ENCODE results near the gene KCNC3. TPM values are rescaled to one million over a fixed set of nuclear protein-coding genes. Genes with fewer than 3 reads are reported as not detected.

Gene KCNC3
- total and polyA plus RNA-seq, 2 of the 13 experiments (the other 11 are each of a cell fraction or from before 2014, with no cell fraction given), result 0.29 to 1.7 TPM

GRCh38 chr19:50266896-50267295, 62.3 kb downstream of the KCNC3 start:
- intact Hi-C loops (cut with micrococcal nuclease; ENCODE audit: unreplicated experiment), result no loop called here
- FAIRE-seq, result no peak

GRCh38 chr19:50266041-50266440, 63.1 kb downstream of the KCNC3 start:
- ChIA-PET POLR2A (interaction anchor here (0.9 kb wide), 1 partner anchor 10 kb away, joined by 3 read pairs; no protein-coding TSS in a partner anchor), CTCF (ENCODE audit: low intra/inter-chr PET ratio, low total read pairs) (no interaction called here)
- Histone ChIP-seq H2AFZ (ENCODE audit: low read length) (no peak overlapping the region), H3K9me3 (ENCODE audit: low read length) (no peaks in the 10 kb centered on the region), H4K20me1 (ENCODE audit: insufficient read depth, low read length) (no peaks in the 10 kb centered on the region), H3K27ac (ENCODE audit: extremely low read length, insufficient read depth, low read length) (no peak overlapping the region), H3K4me2 (ENCODE audit: low read depth, low read length) (peak overlapping the region; percentile 13; the same call in 1 of the 2 replicates), H3K9ac (ENCODE audit: insufficient read depth, low read depth, low read length) (no peak overlapping the region), H3K36me3 (replicated peaks in 1 of 2; ENCODE audit: control insufficient read depth in 1 of 2, insufficient read depth in 2 of 2, low read length in 2 of 2) (peaks cover 0 to 2% of the 10 kb centered on the region in 2 experiments; a peak in 3 of 5 replicates), H3K4me3 (replicated peaks in 1 of 3; ENCODE audit: insufficient read depth in 1 of 3, low read depth in 2 of 3, low read length in 3 of 3) (no peak overlapping the region), H3K79me2 (ENCODE audit: insufficient read depth, low read length) (no peaks in the 10 kb centered on the region), H3K27me3 (ENCODE audit: control insufficient read depth in 1 of 2, insufficient read depth in 2 of 2, low read length in 2 of 2) (no peaks in the 10 kb centered on the region), H3K4me1 (ENCODE audit: insufficient read depth, low read length) (peaks cover 12% of the 10 kb centered on the region)
- ATAC-seq (peak; percentile 64), DNase-seq (ENCODE audit: low spot score) (peak; percentile 41), FAIRE-seq (peak; percentile 28)
- BruUV-seq (replicated peaks), result no TSS peak
- intact Hi-C loops (cut with micrococcal nuclease; ENCODE audit: unreplicated experiment) (no loop called here), in situ Hi-C loops (cut with HindIII; ENCODE audit: extremely low pct_ligation_motif_present, low pct_unique_long_range_greater_than_20kb) (no loop called here)
- 67% methylated on average over 8 of the region's 8 CpGs for WGBS (ENCODE audit: low lambda C conversion rate)
- TF ChIP-seq SAP130 (CRISPR knock-in tag; IDR thresholded peaks at IDR 0.05; ENCODE audit: low read depth) (0 out of 2 replicates have a peak, but pooled peaks have one; percentile 17), TAF1 (CRISPR knock-in tag; IDR thresholded peaks at IDR 0.05) (no peak), HNF4G (IDR thresholded peaks at IDR 0.05; ENCODE audit: borderline replicate concordance, low read depth, low read length) (0 out of 2 replicates have a peak, but pooled peaks have one; percentile 17), HNF4G (CRISPR knock-in tag; IDR thresholded peaks at IDR 0.05; ENCODE audit: borderline replicate concordance, low read depth) (no peak), HNF4A (CRISPR knock-in tag; IDR thresholded peaks at IDR 0.05) (peak; percentile 62), ARID5B (CRISPR knock-in tag; IDR thresholded peaks at IDR 0.05) (0 out of 2 replicates have a peak, but pooled peaks have one; percentile 9)

More at GRCh38 chr19:50266896-50267295, 62.3 kb downstream of the KCNC3 start:
- WGBS (ENCODE audit: low lambda C conversion rate), result 78% methylated on average over 14 of the region's 20 CpGs
- ATAC-seq, result peak; percentile 24; the same call in 2 of the 3 replicates
- no peak overlapping the region for H3K4me3 ChIP-seq (replicated peaks in 1 of 3; ENCODE audit: insufficient read depth in 1 of 3, low read depth in 2 of 3, low read length in 3 of 3)
- no peak for TF ChIP-seq ZNF816 (CRISPR knock-in tag; IDR thresholded peaks at IDR 0.05; ENCODE audit: borderline replicate concordance)
- no peak for TF ChIP-seq ELF3 (CRISPR knock-in tag; IDR thresholded peaks at IDR 0.05)
- TF ChIP-seq MAZ (IDR thresholded peaks at IDR 0.05; ENCODE audit: borderline replicate concordance, low read depth, low read length), result no peak
- no peak for TF ChIP-seq MAZ (CRISPR knock-in tag; IDR thresholded peaks at IDR 0.05; ENCODE audit: low read depth)
- no peak for TF ChIP-seq ZNF496 (CRISPR knock-in tag; IDR thresholded peaks at IDR 0.05; ENCODE audit: insufficient replicate concordance)
- TF ChIP-seq ZNF138 (CRISPR knock-in tag; IDR thresholded peaks at IDR 0.05; ENCODE audit: low read depth), result no peak
- ChIA-PET CTCF (ENCODE audit: low intra/inter-chr PET ratio, low total read pairs) (no interaction called here), POLR2A (no interaction called here)
- H4K20me1 ChIP-seq (ENCODE audit: insufficient read depth, low read length), result no peaks in the 10 kb centered on the region
- peaks cover 0 to 2% of the 10 kb centered on the region in 2 experiments; a peak in 3 of 5 replicates for H3K36me3 ChIP-seq (replicated peaks in 1 of 2; ENCODE audit: control insufficient read depth in 1 of 2, insufficient read depth in 2 of 2, low read length in 2 of 2)
- in situ Hi-C loops (cut with HindIII; ENCODE audit: extremely low pct_ligation_motif_present, low pct_unique_long_range_greater_than_20kb), result no loop called here
- no peaks in the 10 kb centered on the region for H3K79me2 ChIP-seq (ENCODE audit: insufficient read depth, low read length)
- H3K27ac ChIP-seq (ENCODE audit: extremely low read length, insufficient read depth, low read length), result no peak overlapping the region
- peak overlapping the region; percentile 23; the same call in 1 of the 2 replicates for H3K4me2 ChIP-seq (ENCODE audit: low read depth, low read length)
- no peak overlapping the region for H3K9ac ChIP-seq (ENCODE audit: insufficient read depth, low read depth, low read length)
- BruUV-seq (replicated peaks), result no TSS peak
- peaks cover 12% of the 10 kb centered on the region for H3K4me1 ChIP-seq (ENCODE audit: insufficient read depth, low read length)
- DNase-seq (ENCODE audit: low spot score), result no peak
- H2AFZ ChIP-seq (ENCODE audit: low read length), result no peak overlapping the region
- no peaks in the 10 kb centered on the region for H3K27me3 ChIP-seq (ENCODE audit: control insufficient read depth in 1 of 2, insufficient read depth in 2 of 2, low read length in 2 of 2)
- no peaks in the 10 kb centered on the region for H3K9me3 ChIP-seq (ENCODE audit: low read length)

All from HepG2 (cell line).